NCI-H345 treated with DMSO at 0.1 percent for 48 hours (cell line): ENCODE results near the gene RPS16.

Experiments
- DNase-seq: peaks from one replicate; lab custom pipeline; 2025; ENCODE audit not compliant: unreplicated experiment; lab: John Stamatoyannopoulos, UW

The RPS16 gene

DNA sequence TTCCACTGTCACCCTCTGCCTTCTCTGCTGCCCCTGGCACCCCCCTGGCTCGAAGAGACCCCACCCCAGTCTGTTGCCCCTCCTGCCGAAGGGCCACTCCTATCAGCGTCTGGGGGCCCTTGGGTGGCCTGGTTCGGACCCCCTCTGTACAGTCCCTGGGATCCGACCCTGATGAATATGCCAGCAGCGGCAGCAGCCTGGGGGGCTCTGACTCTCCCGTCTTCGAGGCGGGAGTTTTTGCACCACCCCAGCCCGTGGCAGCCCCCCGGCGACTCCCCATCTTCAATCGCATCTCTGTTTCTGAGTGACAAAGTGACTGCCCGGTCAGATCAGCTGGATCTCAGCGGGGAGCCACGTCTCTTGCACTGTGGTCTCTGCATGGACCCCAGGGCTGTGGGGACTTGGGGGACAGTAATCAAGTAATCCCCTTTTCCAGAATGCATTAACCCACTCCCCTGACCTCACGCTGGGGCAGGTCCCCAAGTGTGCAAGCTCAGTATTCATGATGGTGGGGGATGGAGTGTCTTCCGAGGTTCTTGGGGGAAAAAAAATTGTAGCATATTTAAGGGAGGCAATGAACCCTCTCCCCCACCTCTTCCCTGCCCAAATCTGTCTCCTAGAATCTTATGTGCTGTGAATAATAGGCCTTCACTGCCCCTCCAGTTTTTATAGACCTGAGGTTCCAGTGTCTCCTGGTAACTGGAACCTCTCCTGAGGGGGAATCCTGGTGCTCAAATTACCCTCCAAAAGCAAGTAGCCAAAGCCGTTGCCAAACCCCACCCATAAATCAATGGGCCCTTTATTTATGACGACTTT lies 27.1 kb downstream of the RPS16 start:
- DNase-seq, result peak; percentile 53

DNA sequence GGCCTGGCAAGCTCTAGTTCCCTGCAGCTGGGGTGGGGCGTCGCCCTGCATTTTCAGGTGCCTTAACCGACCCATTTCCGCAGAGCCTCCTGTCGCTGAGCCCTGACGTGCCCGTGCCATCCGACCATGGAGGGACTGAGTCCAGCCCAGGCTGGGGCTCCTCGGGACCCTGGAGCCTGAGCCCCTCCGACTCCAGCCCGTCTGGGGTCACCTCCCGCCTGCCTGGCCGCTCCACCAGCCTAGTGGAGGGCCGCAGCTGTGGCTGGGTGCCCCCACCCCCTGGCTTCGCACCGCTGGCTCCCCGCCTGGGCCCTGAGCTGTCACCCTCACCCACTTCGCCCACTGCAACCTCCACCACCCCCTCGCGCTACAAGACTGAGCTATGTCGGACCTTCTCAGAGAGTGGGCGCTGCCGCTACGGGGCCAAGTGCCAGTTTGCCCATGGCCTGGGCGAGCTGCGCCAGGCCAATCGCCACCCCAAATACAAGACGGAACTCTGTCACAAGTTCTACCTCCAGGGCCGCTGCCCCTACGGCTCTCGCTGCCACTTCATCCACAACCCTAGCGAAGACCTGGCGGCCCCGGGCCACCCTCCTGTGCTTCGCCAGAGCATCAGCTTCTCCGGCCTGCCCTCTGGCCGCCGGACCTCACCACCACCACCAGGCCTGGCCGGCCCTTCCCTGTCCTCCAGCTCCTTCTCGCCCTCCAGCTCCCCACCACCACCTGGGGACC lies 27.9 kb downstream of the RPS16 start:
- DNase-seq, result no peak

DNA sequence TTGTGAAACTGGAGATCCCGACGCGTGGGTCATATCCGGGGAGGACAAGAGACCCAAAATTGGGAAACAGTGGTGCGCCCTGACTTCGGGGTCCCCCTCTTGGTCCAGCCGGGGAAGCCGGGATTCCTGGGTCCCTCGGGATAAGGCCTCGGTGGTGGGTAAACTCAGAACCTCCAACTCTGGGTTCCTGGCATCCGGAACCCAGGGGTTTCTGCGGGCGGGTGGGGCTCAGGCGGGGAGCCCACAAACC lies 28.4 kb downstream of the RPS16 start:
- no peak for DNase-seq

DNA sequence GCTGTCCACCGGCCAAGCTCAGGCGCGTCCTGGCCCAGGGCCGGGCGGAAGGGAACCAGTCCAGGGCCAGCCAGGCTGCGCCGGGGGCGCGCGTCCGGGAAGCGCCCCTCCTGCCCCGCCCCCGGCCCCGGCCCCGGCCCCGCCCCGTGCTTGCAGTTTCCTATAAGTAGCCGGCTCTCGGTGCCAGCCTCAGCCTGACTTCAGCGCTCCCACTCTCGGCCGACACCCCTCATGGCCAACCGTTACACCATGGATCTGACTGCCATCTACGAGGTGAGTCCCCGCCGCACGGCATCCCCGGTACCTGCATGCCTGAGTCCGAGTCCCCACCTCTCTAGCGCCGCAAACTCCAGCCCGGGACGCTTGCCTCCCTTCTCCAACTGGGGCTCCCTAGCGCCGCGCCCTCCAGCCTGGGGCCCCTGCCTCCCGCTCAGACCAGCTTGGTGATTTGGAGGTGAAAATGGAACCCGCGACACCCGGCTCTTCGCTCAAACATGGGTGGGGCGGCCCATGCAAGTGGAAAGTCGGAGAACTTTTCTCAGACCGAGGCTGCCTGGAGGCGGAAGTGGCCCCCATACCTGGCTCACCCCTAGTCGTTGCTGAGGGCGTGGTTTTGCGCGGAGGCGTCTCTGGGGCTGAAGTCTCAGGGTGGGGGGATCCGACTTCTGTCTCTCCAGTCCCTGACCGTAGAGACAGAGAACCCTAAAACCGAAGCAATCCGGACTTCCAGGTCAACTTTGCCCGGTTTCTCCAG lies 28.9 kb downstream of the RPS16 start, which contains the start of gene ZFP36:
Gene ZFP36, plus strand, starts transcription at position 192 of the 754 bp plus-strand sequence. Its CDS starts 58 bp downstream, at position 250.
- peak; percentile 90 for DNase-seq

DNA sequence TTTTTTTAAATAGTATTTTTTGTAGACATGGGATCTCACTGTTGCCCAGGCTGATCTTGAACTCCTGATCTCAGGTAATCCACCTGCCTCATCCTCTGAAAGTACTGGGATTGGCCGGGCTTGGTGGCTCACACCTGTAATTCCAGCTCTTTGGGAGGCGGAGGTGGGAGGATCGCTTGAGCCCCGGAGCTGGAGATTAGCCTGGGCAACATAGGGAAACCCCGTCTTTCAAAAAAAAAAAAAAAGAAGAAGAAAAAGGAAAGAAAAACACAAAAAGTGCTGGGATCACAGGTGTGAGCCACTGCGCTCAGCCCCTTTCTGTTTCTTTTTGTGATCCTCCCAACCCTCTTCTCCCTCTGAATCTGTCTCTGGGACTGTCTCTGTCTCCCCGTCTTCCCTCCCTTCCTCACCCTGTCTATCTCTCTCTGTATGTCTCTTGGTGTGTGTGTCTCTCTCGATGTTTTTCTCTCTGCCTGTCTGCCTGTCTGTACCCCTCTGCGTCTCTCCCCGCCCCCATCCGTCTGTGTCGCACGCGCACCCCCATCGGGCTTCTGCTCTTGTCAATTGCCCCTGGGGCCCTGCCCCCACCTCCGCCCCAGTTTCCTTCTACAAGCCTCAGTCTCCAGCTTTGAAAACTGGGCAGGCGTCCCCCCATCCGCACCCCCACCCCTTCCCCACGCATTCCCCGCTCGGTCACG lies 29.6 kb downstream of the RPS16 start:
- DNase-seq, result peak; percentile 69

DNA sequence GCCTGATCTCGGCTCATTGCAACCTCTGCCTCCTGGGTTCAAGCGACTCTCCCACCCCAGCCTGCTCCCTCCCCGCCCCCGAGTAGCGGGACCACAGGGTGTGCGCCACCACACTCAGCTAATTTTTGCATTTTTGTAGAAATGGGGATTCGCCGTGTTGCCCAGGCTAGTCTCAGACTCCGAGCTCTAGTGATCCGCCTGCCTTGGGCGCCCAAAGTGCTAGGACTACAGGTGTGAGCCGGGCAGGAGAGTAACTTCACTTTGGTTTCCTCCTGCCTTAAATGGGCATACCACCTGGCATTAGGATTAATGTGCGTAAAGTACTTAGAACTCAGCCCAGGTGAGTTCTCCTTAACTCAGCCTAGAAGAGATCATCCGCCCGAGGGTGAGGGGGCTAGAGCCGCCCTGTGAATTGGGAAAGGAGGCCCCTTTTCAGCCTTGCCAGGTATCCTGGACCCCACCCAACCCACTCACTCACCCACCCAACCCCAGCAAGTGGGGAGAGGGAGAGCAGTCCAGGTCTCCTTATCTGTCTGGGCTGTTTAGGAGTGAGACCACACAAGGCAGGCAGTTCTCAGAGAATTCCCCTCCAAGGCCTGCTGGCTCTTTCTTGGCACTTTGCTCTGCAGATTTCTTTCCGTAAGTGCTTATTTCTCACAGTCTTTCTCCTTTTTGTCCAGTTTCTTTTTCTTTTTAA lies 30.3 kb downstream of the RPS16 start:
- DNase-seq, result no peak

DNA sequence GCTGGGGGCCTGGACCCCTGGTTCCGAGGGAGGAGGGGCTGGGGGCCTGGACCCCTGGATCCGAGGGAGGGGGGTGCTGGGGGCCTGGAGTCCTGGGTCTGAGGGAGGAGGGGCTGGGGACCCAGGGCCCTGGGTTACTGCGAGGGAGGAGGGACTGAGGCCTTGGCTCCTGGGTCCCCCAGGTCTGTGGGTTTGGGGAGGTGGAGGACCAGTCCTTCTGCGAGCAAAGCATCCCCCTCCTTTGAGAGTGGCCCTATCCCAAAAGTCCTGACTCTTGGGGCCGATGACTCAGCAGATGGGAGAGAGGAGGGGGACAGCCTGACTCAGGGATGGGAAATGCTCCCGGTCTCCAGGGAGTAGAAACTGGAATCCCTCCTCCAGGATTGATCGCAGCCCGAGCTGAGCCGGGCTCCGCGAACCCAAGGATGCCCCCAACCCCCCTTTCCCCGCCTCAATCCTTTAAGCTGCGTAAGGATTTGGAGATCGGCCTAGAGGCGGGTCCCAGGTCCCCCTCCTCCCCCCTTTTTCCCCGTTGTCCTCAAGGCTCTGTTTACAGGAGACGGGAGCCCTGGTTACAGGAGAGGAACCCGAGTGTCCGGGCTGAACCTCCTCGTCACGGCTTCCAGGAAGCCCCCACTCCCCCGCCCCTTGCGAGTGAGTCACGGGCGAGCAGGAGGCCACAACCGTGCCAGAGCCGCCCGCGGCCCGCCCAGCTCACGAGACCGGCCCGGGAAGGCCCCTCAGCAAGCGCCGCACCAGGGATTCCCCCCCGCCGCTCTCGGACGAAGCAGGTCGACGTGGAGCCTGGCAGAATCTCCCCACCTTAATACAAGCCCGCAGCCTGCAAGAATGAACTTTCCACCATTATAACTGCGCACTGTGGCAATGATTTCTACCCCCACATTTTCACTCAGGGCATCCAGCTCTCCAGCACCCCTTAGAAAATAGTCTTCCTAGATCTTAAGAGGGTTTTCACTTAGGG lies 32.1 kb downstream of the RPS16 start:
- DNase-seq, result no peak

DNA sequence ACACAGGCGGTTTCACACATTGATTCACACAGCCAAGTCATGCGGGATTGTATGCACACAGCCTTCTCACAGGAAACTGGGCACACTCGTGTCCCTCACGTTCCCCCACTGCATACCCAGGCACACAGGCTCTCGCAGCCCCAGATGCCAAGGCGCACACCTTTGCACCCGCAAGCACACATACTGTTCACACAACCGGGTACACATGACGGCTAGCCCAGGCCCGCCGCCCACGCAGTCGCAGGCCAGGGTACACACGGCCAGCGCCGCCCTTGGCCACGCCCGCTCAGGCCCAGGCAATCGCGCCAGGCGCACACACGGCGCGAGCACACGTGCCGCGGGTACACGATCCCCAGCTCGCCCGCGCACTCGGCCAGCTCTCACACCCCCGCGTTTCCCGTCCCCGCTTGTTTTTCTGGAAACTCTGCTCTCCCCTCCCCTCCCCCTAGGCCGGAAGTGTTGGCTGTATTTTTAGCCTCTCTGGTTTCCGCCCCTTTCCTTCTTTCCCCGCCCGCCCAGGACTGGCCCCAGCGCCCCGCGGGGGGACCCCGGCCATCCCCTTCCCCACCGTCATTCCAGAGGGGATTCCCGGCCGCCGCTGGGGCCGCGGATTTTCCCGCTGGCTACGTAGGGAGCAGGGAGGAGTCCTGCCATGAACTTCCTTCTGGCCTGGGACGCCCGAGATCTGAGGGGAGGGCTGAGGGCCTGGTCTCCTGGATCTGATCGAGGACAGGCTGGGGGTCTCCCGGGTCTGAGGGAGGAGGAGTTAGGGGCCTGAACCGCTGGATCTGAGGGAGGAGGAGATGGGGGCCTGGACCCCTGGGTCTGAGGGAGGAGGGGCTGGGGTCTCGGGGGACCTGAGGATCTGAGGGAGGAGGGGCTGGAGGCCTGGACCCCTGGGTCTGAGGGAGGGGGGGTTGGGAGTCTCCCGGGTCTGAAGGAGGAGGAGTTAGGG lies 33.1 kb downstream of the RPS16 start:
- peak; percentile 61 for DNase-seq

DNA sequence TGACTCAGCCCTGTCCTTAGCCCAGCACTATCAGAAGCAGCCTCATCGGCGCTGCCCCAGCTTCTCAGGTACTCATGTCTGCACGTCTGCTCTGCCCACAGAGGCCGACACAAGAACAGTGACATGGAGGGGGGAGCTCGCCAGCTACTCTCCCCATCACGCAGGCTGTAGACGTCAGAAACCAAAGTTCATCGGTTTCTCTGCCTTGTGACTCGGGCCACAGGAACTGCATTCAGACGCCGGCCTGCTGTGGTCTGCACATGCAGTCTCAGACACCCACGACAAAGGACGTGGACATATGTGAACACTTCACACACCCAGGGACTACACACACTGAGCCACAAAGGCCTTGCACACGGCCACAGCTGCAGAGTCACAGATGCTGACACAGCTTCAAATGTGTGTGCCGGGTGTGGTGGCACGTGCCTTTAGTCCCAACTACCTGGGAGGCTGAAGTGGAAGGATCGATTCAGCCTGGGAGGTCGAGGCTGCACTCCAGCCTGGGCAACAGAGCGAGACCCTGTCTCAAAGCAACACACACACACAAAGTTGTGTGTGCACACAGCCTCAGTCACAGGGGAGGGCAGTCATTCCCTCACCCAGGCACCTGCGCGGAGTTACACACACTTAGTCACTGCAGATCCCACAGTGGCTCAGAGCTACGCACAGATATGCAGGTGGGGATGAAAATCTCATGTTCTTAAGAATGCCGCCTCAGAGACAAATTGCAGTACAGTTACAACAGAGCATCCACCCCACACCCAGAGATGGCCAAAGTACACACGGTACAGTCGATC lies 34.0 kb downstream of the RPS16 start:
- no peak for DNase-seq

DNA sequence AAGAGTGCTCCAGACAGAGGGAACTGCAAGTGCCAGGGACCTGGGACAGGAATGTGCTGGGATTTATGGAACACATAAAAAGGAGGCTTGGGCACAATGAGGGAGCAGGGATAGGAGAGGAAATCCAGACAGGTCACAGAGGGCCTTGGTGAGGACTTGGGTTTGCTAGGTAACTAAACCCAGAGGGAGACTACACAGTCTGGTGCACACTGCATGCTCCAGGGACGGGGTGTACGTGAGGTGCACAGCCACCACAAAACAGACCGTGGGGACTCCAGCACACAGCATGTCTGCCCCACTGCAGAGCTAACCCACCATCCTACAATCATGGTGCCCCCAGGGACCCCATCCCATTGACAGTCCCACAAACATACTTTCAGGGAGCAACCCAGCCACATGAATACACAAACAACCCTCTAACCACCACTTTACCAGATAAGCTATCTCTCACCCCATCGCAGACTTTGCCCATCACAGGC lies 34.6 kb downstream of the RPS16 start:
- DNase-seq, result no peak

DNA sequence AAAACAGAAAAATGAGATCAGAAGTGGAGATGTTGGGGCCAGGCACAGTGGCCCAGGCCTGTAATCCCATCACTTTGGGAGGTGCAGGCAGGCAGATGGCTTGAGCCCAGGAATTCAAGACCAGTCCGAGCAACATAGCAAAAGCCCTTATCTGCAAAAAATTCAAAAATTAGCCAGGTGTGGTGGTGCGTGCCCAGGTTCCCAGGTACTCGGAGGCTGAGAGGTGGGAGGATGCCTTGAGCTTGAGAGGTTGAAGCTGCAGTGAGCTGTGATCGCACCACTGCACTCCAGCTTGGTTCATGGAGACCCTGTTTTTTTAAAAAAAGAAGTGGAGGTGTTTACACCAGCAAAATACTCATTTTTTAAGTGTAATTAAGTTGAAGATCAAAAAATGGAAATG lies 35.7 kb downstream of the RPS16 start:
- DNase-seq, result no peak

DNA sequence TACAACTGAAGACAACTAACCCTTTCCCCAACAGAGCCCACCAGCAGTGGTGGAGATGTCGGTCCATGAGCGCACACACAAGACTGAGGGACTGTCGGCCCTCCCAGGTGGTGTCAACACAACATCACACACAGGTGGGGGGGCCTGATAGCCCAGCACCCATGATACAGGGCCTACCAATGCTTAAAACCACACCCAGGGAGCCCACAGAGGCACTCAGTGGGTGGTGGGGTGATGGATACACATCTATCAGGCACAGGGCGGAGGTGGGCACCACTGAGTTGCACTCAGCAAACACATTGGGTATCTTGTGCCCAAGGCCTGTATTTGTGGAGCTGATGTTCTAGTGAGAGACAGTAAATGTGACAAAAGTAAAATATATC lies 36.1 kb downstream of the RPS16 start:
- DNase-seq, result no peak

DNA sequence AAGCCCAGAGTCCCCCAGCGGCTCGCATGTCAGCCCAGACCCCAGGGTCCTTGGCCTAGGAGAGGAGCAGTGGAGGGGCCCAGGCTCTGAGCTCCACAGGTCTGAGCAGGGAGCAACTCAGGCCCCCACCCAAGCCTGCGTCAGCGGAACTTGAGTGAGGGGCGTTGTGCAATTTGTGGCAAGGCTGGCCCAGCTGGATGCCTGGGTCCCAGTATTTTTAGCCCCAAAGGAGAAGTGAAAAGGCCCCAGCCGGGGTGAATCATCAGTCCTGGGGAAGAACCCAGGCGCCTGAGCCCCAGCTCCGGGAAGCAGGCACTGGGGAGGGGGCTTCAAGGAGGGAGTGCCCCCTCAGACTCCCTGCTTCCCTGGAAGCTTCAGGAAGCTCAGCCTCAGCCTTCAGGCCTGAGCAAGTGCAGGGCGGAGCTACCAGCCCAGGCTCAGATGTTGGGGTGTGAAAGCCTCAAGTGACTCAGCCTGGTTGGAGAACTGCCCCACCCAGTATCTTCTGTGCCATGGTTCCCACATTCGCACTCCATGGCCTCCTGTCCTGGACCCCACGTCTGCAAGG lies 37.4 kb downstream of the RPS16 start:
- DNase-seq, result no peak

DNA sequence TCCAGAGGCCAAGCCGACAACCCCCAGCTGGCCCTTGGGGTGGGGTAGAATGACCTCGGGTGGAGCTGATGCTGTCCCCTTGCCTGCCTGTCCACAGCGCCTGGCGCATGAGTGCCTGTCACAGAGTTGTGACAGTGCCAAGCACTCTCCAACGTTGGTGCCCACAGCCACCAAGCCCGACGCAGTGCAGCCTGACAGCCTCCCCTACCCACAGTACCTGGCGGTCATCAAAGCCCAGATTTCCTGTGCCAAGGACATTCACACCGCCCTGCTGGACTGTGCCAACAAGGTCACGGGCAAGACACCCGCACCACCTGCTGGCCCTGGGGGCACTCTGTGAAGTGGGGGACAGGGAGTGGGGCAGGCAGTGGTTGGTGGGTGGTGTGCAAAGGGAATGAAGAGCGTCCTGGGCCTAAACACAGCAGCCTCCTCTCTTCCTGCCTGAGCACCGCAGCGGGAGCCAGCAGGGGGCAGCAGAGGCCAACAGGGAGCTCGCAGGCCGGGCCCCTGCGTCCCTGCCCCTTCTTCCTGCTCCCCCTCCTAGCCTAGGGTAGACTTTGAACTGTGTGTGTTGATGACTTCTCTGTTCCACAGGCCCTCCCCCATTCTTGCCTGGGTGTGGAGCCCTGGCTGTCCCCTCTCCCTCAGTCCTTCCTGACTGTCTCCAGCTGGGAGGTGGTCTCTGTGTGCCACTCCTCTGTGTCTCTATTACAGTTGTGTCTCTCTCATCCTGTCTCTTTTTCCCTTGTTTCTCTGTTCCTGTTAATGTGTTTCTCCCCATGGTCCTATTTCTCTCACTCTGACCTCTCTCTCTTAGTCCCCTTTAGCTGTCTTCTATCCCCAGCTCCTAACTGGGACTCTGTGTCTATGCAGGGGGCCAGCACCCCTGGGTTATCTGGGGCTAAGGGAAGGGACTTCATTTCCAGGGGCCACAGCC lies 38.1 kb downstream of the RPS16 start:
- peak; percentile 68 for DNase-seq

DNA sequence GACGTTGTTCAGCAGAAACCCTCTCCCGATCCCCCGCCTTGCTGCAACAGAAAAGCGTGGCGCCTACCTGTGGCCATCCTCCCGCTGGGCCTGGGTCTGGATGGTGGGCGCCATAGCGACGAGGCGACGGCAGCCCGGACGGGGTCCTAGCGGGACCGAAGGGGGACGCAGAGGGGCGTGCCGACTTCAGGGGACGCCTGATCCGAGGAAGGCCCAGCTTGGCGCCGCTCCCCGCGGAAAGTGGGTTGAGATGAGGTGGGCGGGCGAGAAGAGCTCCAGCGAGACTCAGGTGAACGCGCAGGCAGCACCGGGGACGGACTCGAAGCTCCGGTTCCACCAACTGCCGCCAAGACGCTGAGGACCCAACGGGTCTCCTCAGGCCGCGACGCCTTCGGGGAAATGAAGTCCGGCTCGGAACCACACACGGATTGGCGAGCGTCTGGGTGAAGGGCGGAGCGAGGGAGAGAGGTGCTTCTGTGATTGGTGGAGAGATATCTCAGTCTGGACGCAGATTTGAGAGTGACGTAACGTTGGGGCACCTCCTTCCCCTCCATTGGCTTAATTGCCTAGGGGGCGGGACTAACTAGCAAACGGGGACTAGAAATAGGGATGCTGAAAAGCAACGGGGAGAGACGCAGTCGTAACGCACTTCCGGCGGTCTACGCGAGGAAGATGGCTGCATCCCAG lies 44.9 kb downstream of the RPS16 start, which contains the start of the genes MED29 and PAF1:
Gene MED29, plus strand, starts transcription at position 628 of the 687 bp plus-strand sequence. Its CDS starts 45 bp downstream, at position 673.
Gene PAF1, minus strand, starts transcription at position 356 of the 687 bp plus-strand sequence. Its CDS starts 242 bp downstream, at position 114.
- DNase-seq, result peak; percentile 100
